ENCODE measurements around the gene UPK1A.
"Not testable (repeated sequence)": the region's sequence is repeated elsewhere in the genome, so short reads cannot be mapped to it uniquely, and the experiment has no call there.

The UPK1A gene

DNA sequence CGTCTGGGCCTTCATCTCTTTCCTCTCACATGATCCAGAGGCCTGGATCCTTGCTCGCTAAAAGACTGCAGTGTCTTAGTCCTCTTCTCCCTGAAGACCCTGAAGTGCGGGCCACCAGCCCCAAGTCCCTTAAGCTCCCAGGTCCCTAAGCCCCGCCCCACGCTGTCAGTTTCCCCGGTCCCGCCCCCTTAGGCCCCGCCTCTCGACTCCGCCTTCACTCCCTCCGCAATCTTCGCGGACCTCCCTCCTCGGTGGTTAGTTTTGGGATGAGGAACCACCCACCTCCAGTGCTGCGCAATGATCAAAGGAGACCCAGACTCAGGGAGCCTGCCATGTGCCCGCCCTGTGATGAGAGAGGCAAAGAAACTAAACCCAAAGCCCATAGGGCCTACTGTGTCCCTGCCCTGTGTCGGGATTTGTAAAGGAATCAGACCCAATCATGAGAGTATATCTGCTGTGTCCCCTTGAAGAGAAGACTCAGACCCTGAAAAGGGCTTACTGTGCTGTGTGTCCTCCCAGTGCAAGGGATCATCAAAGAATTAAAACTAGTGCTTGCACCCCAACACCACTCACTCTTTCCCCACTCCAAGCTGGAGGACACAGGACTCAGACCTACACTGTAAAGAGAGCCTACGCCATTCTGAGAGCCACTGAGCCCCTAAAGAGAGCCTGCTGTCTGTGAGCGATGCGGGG, 21.2 kb upstream of the UPK1A start:
- peak; percentile 44 for DNase-seq (ENCODE audit: low read depth)

DNA sequence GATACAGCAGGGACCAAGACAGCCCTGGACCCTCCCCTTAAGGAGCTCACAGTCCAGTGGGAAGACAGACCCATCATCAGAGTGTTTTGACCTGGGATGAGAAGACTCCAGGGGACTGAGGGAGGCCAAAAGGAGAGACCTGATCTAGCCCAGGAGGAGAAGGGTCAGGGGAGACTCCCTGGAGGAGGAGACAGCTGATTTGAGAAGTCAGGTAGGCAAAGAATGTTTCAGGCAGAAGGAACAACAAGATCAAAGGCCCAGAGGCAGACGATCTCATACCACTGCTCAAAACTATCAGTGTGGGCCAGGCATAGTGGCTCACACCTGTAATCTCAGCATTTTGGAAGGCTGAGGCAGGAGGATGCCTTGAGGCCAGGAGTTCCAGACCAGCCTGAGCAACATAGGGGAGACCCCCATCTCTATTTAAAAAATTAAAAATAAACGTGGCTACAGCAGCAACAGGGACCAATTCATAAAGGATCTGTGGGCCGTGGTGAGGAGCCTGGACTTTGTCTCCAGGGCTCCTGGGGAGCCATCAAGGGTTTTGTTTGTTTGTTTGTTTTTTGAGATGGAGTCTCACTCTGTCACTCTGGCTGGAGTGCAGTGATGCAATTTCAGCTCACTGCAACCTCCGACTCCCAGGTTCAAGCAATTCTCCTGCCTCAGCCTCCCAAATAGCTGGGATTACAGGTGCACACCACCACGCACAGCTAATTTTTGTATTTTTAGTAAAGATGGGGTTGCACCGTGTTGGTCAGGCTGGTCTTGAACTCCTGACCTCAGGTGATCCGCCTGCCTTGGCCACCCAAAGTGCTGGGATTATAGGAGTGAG, 20.4 kb upstream of the UPK1A start:
- no peak for DNase-seq (ENCODE audit: low read depth)

DNA sequence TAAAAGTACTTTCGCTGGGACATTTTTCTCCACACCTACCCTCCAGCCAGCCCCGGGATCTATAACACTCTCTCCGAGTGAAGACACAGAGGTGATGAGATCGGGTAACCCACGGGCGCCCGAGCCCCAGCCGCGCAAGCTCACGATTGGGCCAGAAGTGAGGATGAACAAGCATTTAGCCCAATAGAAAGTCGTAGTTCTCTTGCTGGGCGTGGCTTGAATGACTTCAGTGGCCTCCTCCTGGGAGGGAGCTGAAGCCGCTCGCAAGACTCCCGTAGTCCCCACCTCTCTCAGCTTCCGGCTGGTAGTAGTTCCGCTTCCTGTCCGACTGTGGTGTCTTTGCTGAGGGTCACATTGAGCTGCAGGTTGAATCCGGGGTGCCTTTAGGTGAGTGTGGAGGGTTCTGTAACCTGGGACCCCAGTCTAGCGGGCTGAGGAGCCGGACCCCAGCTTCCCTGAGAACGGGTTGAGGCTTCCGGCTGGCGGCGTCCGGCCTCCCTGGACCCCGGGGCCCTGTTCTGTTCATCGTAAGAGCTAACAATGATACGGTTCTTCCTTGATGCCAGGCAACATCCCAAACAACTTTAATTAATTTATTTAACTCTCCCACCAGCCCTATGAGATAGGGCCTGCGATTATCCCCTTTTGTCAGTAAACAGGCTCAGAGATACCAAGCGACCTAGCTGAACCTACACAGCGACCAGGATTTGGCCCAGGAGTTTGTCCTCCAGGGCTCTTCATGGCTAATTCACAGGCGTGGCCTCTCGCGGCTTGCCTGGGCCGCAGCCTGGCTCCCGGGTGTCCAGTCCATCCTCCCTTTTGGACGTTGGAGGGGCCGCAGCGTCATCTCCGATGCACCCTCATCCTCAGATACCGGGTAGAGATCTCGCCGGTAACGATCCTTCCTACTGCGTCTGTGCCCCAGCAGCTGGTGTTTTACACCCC, 18.0 kb upstream of the UPK1A start, which contains the start of gene COX6B1:
COX6B1 (plus strand) TSS at position 307 of the 945 bp plus-strand sequence. CDS start 2,921 bp downstream, outside the sequence.
- peak; percentile 96 for DNase-seq (ENCODE audit: low read depth)

DNA sequence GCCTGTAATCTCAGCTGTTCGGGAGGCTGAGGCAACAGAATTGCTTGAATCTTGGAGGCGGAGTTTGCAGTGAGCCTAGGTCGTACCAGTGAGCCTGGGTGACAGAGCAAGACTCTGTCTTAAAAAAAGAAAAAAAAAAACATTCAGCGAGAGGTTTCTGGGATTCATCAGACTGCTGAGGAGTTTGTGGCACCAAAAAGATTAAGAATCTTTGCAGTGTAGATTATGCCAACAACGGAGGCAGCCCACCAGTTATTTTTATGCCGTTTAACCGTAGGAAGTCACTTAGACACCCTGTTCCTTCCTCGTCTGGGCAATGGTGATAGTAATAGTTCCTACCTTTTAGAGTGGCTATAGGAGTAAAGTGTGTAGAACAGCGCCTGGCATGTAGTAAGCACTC, 15.7 kb upstream of the UPK1A start:
- no peak for DNase-seq (ENCODE audit: low read depth)

DNA sequence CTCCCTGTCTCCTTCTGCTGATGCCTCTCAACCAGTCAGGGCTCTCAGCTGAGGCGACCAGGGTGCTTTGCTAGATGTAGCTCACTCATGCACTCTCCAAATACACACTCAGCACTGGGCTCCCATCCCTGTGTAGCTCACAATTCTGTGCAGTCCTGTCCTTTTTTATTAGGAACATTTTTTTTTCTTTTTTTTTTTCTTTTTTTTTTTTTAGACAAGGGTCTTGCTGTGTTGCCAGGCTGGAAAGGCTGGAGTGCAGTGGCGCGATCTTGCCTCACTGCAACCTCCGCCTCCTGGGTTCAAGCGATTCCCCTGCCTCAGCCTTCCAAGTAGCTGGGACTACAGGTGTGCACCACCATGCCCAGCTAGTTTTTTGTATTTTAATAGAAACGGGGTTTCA, 11.5 kb upstream of the UPK1A start:
- not testable (repeated sequence) for DNase-seq (ENCODE audit: low read depth)

DNA sequence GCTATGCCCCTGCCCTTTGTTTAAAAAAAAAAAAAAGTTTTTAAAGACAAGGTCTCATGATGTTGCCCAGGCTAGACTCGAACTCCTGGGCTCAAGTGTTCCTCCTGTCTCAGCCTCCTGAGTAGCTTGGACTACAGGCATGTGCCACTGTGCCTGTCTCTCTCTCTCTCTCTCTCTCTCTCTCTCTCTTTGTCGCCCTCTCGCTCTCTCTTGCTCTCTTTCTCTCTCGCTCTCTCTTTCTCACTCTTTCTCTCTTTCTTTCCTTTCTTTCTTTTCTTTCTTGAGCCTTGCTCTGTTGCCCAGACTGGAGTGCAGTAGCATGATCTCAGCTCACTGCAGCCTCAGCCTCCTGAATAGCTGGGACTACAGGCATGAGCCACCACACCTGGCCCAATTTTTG, 10.7 kb upstream of the UPK1A start:
- DNase-seq (ENCODE audit: low read depth), result no peak

DNA sequence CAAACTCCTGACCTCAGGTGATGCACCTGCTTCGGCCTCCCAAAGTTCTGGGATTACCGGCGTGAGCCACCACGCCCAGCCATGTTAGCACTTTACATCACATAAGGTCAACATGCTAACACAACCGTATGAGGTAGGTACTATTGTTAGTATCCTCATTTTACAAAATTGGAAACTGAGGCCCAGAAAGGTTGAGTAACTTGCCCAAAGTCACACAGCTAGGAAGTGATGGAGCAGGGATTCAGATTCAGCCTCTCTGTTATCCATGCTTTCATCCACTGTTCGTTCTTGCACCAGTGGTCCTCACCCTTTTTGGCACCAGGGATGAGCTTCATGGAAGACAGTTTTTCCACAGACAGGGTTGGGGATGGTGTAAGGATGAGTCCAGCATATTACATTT, 9.6 kb upstream of the UPK1A start:
- no peak for DNase-seq (ENCODE audit: low read depth)

DNA sequence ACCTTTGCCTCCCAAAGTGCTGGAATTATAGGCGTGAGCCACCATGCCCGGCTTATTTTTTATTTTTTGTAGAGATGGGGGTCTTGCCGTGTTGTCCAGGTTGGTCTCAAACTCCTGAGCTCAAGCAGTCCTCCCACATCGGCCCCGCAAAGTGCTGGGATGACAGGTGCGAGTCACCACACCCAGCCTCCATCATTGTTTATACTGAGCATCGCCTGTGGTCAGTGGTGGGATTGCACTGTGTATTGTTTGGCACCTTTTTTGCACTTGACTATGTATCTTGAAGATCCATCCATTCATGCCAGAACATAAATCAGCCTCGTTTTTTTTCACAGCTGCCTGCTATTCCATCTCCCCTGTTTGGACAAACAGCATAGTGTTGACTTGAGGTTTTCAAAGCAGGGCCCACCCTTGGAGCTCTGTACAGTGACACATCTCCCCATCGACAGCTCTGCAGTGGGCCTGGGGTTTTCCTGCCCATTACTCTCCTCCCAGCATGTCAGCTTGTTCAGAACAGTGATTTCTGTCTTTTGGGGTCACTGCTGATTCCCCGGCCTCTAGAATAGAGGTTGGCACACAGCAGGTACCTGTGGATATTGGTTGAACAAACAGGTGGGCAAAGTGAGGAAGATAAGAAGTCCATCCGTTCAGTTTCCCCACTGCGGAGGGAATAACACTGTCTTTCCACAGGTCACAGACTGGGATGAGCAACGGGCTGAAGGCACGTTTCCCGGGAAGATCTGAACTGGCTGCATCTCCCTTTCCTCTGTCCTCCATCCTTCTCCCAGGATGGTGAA, 8.2 kb upstream of the UPK1A start:
- DNase-seq (ENCODE audit: low read depth), result no peak

DNA sequence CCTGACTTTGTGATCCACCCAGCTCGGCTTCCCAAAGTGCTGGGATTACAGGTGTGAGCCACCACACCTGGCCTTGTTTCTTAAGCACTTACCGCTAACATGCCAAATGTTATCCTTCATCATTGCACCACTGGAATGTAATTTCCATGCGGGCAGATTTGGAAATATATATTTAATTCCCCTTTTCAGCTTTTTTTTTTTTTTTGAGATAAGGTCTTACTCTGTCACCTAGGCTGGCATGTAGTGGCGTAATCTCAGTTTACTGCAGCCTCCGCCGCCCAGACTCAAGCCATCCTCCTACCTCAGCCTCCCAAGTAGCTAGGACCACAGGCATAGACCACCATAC, 4.3 kb upstream of the UPK1A start:
- DNase-seq (ENCODE audit: low read depth), result no peak

DNA sequence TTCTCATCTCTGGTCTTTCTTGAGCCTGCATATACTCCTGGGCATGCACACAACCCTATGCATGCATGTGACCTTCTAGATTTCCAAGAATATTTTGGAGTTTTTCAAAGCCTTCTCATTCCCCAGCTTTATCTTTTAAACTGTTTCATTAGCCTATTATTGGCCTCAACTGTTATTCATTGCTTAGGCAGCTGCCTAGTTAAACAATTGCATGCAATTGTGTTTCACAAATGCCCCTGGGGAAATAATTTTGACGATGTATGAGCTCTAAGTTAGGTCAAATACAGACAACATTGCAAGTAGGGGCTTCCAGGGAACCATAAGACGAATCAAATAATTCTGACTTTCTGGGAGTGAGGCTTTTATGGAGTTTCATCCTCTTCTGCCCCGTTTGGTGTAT, 2.3 kb upstream of the UPK1A start:
- DNase-seq (ENCODE audit: low read depth), result no peak

DNA sequence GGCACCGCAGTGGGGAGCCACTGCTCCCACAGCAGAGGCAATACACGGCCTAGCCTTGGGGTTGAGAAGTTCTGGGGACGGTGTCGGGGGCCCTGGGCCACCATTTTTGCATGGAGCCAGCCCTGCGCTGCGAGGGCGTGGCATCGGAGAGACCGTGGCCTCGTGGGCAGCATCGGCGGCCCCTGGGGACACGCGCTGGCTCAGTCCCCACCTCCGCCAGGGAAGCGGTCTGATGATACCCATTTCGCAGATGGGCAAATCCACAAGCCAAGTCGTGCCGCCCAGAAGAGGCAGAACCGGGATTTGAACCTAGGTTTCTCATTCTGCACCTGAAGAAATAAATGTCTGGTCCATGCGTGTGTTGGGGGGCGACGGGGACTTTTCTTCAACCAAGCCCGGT, 1.2 kb upstream of the UPK1A start:
- no peak for DNase-seq (ENCODE audit: low read depth)

DNA sequence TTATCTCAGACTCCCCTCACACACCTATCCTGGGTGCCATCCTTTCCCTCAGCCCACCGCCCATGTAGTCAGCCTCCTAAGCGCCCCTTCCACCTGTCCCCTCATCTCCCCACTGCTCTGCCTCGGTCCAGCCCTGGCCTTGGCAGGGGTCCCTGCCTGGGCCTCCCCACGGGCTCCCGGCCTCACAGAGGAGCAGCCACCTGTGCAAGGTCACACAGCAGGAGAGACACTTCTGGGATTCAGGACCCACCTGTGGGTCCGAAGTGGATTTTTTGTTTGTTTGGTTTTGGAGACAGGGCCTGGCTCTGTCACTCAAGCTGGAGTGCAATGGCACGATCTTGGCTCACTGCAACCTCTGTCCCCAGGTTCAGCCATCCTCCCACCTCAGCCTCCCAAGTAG, 713 bp upstream of the UPK1A start:
- no peak for DNase-seq (ENCODE audit: low read depth)

DNA sequence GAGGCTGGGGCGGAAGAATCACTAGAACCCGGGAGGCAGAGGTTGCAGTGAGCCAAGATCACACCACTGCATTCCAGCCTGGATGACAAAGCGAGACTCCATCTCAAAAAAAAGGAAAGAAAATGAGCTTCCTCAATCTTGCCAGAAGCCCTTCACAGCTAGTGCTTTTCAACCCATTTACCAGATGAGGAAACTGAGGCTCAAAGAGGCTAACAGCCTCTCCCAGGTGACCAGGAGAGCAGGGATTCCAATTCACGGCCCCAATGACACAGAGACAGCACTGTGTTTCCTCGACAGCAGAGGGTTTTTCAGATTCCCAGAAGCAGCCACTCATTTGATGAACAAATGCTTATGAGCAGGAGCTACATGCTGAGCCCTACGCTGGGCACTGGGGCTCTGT, 3.2 kb downstream of the UPK1A start:
- DNase-seq (ENCODE audit: low read depth), result no peak

DNA sequence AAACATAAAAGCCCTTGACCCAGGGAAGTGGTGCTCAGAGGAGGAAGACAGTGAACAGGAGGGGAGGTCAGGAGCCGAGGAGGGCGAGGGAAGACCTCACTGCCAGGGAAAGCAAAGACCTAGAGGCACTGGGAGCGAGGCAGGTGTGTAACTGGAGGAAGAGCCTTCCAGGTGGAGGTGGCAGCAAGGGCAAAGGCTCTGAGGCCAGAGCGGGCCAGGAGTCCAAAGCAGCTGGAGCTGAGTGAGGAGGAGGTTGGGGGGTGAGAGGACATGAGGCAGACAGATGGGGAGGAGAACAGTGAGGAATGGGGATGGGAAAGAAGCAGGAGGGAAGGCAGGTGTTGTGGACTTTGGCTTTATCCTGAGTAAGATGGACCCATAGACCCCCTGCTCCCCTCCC, 3.7 kb downstream of the UPK1A start:
- no peak for DNase-seq (ENCODE audit: low read depth)

DNA sequence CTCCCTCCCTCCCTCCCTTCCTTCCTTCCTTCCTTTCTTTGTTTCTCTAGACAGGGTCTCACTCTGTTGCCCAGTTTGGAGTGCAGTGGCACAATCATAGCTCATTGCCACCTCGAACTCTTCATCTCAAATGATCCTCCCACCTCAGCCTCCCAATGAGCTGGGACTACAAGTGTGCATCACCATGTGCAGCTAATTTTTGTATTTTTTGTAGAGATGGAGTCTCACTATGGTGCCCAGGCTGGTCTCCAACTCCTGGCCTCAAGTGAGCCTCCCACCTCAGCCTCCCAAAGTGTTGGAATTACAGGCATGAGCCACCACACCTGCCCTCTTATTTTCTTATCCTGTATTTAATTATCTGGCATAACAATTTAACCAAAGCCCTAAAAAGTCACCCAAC, 4.4 kb downstream of the UPK1A start:
- DNase-seq (ENCODE audit: low read depth), result no peak

DNA sequence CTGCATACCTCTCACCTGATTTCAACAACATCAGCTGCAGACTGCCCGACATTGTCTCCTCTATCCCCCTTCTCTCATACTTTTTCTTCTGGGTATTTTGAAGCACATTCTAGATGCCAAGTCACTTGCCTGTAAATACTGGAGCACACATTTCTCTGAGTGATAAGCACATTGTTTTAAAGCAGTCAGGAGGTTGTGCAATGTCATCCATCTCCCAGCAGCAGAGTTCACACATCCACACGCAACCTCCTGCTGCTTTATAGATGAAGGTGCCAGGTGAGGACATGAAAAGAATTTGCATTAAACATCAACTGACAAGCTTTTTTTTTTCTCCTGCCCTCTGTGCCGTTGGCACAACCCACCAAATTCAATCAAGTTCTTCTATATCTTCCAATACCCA, 5.5 kb downstream of the UPK1A start:
- no peak for DNase-seq (ENCODE audit: low read depth)

DNA sequence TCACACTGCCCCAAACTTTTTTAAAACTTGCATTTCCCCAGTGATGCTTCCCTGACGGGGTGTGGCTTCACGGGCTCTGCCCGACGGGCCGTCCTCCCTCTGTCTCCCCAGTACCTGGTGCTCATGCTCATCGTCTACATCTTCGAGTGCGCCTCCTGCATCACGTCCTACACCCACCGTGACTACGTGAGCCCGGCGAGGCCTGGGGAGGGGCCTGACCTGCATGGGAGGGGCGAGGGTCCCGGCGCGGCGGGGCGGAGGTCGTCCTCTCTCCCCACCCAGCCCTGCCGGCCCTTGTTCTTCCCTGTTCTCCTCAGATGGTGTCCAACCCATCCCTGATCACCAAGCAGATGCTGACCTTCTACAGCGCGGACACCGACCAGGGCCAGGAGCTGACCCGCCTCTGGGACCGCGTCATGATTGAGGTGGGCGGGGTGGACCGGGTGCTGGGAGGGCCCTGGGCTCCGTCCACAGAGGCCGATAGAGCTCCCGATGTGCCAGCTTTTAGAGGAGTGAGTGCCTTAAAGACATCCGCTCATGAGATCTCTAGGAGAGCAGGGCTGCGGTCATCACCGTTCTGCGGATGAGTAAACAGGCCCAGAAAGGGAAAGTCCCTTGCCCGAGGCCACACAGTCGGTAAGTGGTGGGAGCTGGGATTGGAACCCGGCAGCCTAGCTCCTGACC, 6.9 kb downstream of the UPK1A start:
- peak; percentile 29 for DNase-seq (ENCODE audit: low read depth)

DNA sequence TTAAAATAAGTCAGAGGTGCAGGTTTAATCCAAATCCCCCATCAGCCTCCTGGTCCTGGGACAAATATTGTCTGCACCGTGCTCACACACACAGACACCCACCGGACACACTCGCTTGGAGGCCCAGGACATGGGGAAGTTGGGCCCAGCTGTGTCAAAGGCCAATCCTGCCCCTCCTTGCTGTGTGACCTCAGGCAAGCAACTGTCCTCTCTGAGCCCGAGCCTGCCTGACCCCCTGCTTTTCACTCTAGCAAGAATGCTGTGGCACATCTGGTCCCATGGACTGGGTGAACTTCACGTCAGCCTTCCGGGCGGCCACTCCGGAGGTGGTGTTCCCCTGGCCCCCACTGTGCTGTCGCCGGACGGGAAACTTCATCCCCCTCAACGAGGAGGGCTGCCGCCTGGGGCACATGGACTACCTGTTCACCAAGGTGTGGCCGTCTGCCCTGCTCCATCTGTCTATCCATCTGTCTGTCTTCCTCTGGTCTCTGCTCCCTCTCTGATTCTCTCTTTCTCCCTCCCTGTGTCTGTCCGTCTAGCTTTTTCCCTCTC, 9.3 kb downstream of the UPK1A start:
- DNase-seq (ENCODE audit: low read depth), result no peak

DNA sequence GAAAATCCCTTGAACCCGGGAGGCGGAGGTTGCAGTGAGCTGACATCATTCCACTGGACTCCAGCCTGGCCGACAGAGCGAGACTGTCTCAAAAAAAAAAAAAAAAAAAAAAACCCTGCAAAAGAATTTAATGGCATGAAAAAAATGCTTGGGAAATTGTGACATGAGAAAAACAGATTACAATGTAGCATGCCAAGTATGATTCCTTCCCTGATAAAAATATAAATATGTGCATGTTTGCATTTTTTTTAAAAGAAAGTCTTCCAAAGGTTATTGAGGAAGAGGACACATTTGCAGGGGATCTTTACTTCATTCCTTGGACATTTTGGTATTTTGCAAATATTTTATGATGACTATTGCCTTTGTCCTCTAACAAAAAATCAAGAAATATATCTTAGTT, 23.5 kb downstream of the UPK1A start:
- DNase-seq (ENCODE audit: low read depth), result no peak

DNA sequence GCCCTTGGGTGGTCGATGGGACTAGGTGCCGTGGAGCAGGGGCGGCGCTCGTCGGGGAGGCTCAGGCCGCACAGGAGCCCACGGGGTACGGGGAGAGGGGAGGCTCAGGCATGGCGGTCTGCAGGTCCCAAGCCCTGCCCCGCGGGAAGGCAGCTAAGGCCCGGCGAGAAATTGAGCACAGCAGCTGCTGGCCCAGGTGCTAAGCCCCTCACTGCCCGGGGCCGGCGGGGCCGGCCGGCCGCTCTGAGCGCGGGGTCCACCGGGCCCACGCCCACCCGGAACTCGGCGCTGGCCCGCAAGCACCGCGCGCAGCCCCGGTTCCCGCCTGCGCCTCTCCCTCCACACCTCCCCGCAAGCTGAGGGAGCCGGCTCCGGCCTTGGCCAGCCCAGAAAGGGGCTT, 24.8 kb downstream of the UPK1A start:
- DNase-seq (ENCODE audit: low read depth), result not testable (repeated sequence)

DNA sequence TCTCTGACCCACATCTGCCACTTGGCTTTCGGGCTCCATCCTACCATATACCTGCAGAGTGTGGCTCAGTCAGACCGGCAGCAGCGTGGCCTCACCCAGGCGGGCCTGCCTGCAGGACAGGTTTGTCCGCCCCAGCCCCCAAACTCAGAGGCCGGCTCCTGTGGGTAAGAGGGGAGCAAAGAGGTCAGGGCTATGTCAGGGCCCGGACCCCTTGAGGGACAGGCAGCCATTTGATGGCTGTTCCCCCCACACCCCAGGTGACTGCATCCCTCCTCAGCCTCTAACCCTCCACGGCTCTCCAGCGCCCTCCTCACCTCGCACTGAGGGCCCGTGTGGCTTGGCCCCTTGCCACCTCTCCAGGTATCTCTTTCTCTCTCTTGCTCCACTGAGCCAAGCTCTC, 25.7 kb downstream of the UPK1A start:
- DNase-seq (ENCODE audit: low read depth), result no peak

All from fibroblast of gingiva (primary cell).